ENCODE results near the gene FXN.
A peak's percentile ranks its signal among the peaks of the same experiment; 100 is the strongest.
"Not testable (repeated sequence)": the region's sequence is repeated elsewhere in the genome, so short reads cannot be mapped to it uniquely, and the experiment has no call there.

FXN gene

GRCh38 chr9:69097923-69098593 is 62.5 kb downstream of the FXN start:
- H3K4me3 ChIP-seq (ENCODE audit: low read depth, low read length), result no peak overlapping the region

GRCh38 chr9:69103348-69103996 is 67.9 kb downstream of the FXN start:
- H3K4me3 ChIP-seq (ENCODE audit: low read depth, low read length), result not testable (repeated sequence)

- no peak overlapping the region for H3K4me3 ChIP-seq (ENCODE audit: low read depth, low read length)
Measured at GRCh38 chr9:69104830-69105527, 69.4 kb downstream of the FXN start.

GRCh38 chr9:69107771-69108170 is 72.2 kb downstream of the FXN start:
- H3K4me3 ChIP-seq (ENCODE audit: low read depth, low read length), result no peak overlapping the region

- not testable (repeated sequence) for H3K4me3 ChIP-seq (ENCODE audit: low read depth, low read length)
Measured at GRCh38 chr9:69108706-69109105, 73.2 kb downstream of the FXN start.

- H3K4me3 ChIP-seq (ENCODE audit: low read depth, low read length), result no peak overlapping the region
Measured at GRCh38 chr9:69109152-69109551, 73.6 kb downstream of the FXN start.

- not testable (repeated sequence) for H3K4me3 ChIP-seq (ENCODE audit: low read depth, low read length)
Measured at GRCh38 chr9:69112646-69113045, 77.1 kb downstream of the FXN start.

GRCh38 chr9:69115621-69116020 is 80.1 kb downstream of the FXN start:
- H3K4me3 ChIP-seq (ENCODE audit: low read depth, low read length), result no peak overlapping the region

GRCh38 chr9:69118656-69119055 is 83.1 kb downstream of the FXN start:
- no peak overlapping the region for H3K4me3 ChIP-seq (ENCODE audit: low read depth, low read length)

- H3K4me3 ChIP-seq (ENCODE audit: low read depth, low read length), result peak overlapping the region; percentile 84
Measured at GRCh38 chr9:69120380-69121154, 85.0 kb downstream of the FXN start.

- H3K4me3 ChIP-seq (ENCODE audit: low read depth, low read length), result peak overlapping the region; percentile 84
Measured at GRCh38 chr9:69121155-69122081, 85.9 kb downstream of the FXN start.

- H3K4me3 ChIP-seq (ENCODE audit: low read depth, low read length), result peak overlapping the region; percentile 84
Measured at GRCh38 chr9:69122082-69122548, 86.6 kb downstream of the FXN start.

GRCh38 chr9:69122549-69123141 is 87.1 kb downstream of the FXN start:
- H3K4me3 ChIP-seq (ENCODE audit: low read depth, low read length), result peak overlapping the region; percentile 84

- H3K4me3 ChIP-seq (ENCODE audit: low read depth, low read length), result no peak overlapping the region
Measured at GRCh38 chr9:69130456-69131441, 95.2 kb downstream of the FXN start.

GRCh38 chr9:69131682-69132081 is 96.1 kb downstream of the FXN start:
- H3K4me3 ChIP-seq (ENCODE audit: low read depth, low read length), result no peak overlapping the region

- no peak overlapping the region for H3K4me3 ChIP-seq (ENCODE audit: low read depth, low read length)
Measured at GRCh38 chr9:69132361-69132760, 96.8 kb downstream of the FXN start.

- no peak overlapping the region for H3K4me3 ChIP-seq (ENCODE audit: low read depth, low read length)
Measured at GRCh38 chr9:69134412-69134811, 98.9 kb downstream of the FXN start.

- H3K4me3 ChIP-seq (ENCODE audit: low read depth, low read length), result no peak overlapping the region
Measured at GRCh38 chr9:69136185-69136584, 100.6 kb downstream of the FXN start.

GRCh38 chr9:69136779-69137178 is 101.2 kb downstream of the FXN start:
- no peak overlapping the region for H3K4me3 ChIP-seq (ENCODE audit: low read depth, low read length)

Measured in iPS-11a (cell line).